ENCODE results near the gene MDFI. TPM values are rescaled to one million over a fixed set of nuclear protein-coding genes. Genes with fewer than 3 reads are reported as not detected.

Gene MDFI, protein sequence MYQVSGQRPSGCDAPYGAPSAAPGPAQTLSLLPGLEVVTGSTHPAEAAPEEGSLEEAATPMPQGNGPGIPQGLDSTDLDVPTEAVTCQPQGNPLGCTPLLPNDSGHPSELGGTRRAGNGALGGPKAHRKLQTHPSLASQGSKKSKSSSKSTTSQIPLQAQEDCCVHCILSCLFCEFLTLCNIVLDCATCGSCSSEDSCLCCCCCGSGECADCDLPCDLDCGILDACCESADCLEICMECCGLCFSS
- 1 to 10 TPM in 3 of 4 donors, under 1 TPM in 1; 0.83 to 4.6 (median 3.5) TPM for total RNA-seq

GRCh38 chr6:41638002-41638934 is at the start of gene MDFI:
Gene MDFI (plus strand): TSS chr6:41638468. CDS start chr6:41638750, 282 bp downstream.
- Histone ChIP-seq H3K4me1 (peaks cover 28 to 43% (median 32%) of the 10 kb centered on the region in 4 donors), H3K27ac (replicated peaks in 1 of 4) (peak within 1 kb of the TSS in 2 of 4 donors; percentile 20 to 36), H3K4me3 (peak within 1 kb of the TSS; percentile 48 to 61 (median 52)), H3K36me3 (no peaks in the 10 kb centered on the region), H3K9me3 (no peaks in the 10 kb centered on the region), H3K27me3 (peaks cover 6 to 79% (median 29%) of the 10 kb centered on the region in 4 donors)
- no peak for DNase-seq (ENCODE audit: extremely low spot score)
- intact Hi-C loops (cut with DNase I), result no loop called here
- WGBS, result 1% methylated on average over 72 of the region's 86 CpGs
- TF ChIP-seq CTCF (IDR thresholded peaks at IDR 0.05), result no peak

DNA sequence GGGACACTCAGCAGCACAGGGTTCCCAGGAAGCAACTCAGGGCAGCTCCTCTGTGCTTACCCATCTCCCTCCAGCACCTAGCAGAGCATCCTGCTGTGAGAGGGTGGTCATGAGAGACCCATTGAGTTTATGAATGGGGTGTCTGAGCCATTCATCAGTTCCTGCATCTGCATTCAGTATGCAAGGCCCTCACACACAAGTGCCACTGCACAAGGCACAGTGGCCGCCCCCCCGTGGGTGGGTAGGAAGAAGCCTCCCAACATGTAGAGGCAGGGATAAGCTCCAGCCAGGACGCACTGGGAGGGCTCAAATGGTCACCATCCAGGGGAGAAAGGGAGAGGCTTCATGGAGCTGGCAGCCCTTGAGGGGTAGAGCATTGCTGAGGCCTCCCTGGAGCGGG is 49.0 kb upstream of the MDFI start:
- peaks cover 0 to 4% (median 0%) of the 10 kb centered on the region in 4 donors for H3K4me1 ChIP-seq
- intact Hi-C loops (cut with DNase I), result no loop called here
- no peak for DNase-seq (ENCODE audit: extremely low spot score)
- no peak overlapping the region for H3K4me3 ChIP-seq
- H3K9me3 ChIP-seq, result no peaks in the 10 kb centered on the region
- 100% methylated on average over 1 of the region's 4 CpGs for WGBS
- no peak for TF ChIP-seq POLR2AphosphoS5 (IDR thresholded peaks at IDR 0.05)
- no peak overlapping the region for H3K27ac ChIP-seq (replicated peaks in 1 of 4)
- no peaks in the 10 kb centered on the region for H3K27me3 ChIP-seq
- peaks cover 7 to 90% (median 59%) of the 10 kb centered on the region in 4 donors for H3K36me3 ChIP-seq

DNA sequence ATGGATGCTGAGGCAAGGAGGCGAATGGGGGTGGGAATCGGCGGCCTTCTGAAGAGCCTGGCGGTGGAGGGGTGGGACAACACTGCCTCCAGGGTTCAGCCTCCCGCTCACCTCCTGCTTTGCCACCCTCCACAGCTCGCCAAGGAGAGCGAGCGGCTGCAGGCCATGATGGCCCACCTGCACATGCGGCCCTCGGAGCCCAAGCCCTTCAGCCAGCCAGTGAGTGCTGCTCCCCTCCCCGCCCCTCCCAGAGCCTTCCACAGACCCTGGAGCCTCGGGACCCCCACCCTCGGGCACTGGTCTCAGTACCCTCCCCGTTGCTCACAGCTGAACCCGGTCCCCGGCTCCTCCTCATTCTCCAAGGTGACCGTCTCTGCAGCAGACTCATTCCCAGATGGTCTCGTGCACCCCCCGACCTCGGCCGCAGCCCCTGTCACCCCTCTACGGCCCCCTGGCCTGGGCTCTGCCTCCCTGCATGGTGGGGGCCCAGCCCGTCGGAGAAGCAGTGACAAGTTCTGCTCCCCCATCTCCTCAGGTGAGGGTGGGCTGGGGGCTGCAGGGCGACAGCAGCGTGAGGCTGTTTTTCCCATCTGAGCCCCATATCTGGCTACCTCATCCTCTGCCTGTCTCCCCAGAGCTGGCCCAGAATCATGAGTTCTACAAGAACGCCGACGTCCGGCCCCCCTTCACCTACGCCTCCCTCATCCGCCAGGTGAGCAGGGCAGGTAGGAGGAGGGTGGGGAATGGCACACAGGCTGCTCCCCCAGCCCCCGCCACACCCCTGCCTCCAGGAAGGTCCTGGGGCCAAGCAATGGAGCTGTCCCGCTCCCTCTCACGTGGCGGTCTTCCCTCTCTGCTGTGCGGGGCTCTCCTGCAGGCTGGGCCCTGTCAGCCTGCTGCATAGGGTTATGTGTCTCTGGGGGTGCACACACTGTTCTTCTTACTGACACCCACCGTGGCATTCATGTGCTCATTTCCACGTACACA is 48.3 kb upstream of the MDFI start:
- H3K27ac ChIP-seq (replicated peaks in 1 of 4), result no peak overlapping the region
- H3K9me3 ChIP-seq, result no peaks in the 10 kb centered on the region
- intact Hi-C loops (cut with DNase I), result loop anchor here (2.0 kb wide), 1 partner anchor 127 kb away; no protein-coding TSS in a partner anchor
- no peaks in the 10 kb centered on the region for H3K4me1 ChIP-seq
- no peaks in the 10 kb centered on the region for H3K27me3 ChIP-seq
- DNase-seq (ENCODE audit: extremely low spot score), result no peak
- peaks cover 7 to 90% (median 61%) of the 10 kb centered on the region in 4 donors for H3K36me3 ChIP-seq
- TF ChIP-seq POLR2A (IDR thresholded peaks at IDR 0.05; ENCODE audit: low read depth), result no peak
- no peak for TF ChIP-seq EP300 (IDR thresholded peaks at IDR 0.05)
- TF ChIP-seq CTCF (IDR thresholded peaks at IDR 0.05), result no peak
- TF ChIP-seq POLR2AphosphoS5 (IDR thresholded peaks at IDR 0.05), result no peak
- no peak overlapping the region for H3K4me3 ChIP-seq
- WGBS, result 87% methylated on average over 26 of the region's 39 CpGs

DNA sequence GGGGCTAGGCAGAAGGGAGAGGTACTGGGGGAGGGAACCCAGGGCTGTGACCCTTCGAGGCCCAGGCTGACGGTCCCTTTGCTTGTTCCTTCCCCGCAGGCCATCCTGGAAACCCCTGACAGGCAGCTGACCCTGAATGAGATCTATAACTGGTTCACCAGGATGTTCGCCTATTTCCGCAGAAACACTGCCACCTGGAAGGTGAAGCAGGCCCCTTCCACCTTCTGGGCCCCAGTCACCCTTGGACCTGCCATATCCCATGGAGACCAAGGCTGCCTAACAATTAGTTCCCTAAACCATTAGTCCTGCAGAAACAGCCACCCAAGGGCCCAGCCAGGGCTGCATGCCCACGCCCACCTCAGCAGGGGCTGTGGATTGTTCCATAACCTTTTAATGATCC is 47.1 kb upstream of the MDFI start:
- TF ChIP-seq EP300 (IDR thresholded peaks at IDR 0.05) (no peak), POLR2AphosphoS5 (IDR thresholded peaks at IDR 0.05) (no peak), POLR2A (IDR thresholded peaks at IDR 0.05; ENCODE audit: low read depth) (no peak), CTCF (IDR thresholded peaks at IDR 0.05) (no peak)
- no peak overlapping the region for H3K4me3 ChIP-seq
- intact Hi-C loops (cut with DNase I), result loop anchor here (2.0 kb wide), 1 partner anchor 128 kb away; no protein-coding TSS in a partner anchor
- WGBS, result 91% methylated on average over 4 of the region's 6 CpGs
- peaks cover 13 to 91% (median 65%) of the 10 kb centered on the region in 4 donors for H3K36me3 ChIP-seq
- no peaks in the 10 kb centered on the region for H3K4me1 ChIP-seq
- H3K9me3 ChIP-seq, result no peaks in the 10 kb centered on the region
- H3K27ac ChIP-seq (replicated peaks in 1 of 4), result no peak overlapping the region
- H3K27me3 ChIP-seq, result no peaks in the 10 kb centered on the region
- no peak for DNase-seq (ENCODE audit: extremely low spot score)

Measured in esophagus muscularis mucosa (tissue), 4 donors.